ENCODE measurements around the gene VSIG2.

VSIG2 gene

GRCh38 chr11:124751741-124752470 is at the start of gene VSIG2:
Gene VSIG2, minus strand, starts transcription at chr11:124752255. Its CDS starts 118 bp downstream, at chr11:124752137.
- no peak for DNase-seq
- in situ Hi-C loops (cut with HindIII; ENCODE audit: low pct_ligation_motif_present, low sequenced_read_pairs) = no loop called here
- Histone ChIP-seq H3K4me3 (ENCODE audit: low read depth, low read length) (no peak within 1 kb of the TSS), H3K27me3 (replicated peaks) (no peaks in the 10 kb centered on the region), H3K27ac (no peak within 1 kb of the TSS), H3K36me3 (replicated peaks) (no peaks in the 10 kb centered on the region)
- no peak for TF ChIP-seq CTCF (IDR thresholded peaks at IDR 0.05; ENCODE audit: low read depth, low read length, missing control alignments)

GRCh38 chr11:124801014-124801413 is 49.0 kb upstream of the VSIG2 start:
- peak overlapping the region; percentile 84 for H3K4me3 ChIP-seq (ENCODE audit: low read depth, low read length)
- no peak for TF ChIP-seq CTCF (IDR thresholded peaks at IDR 0.05; ENCODE audit: low read depth, low read length, missing control alignments)
- DNase-seq = peak; percentile 23
- in situ Hi-C loops (cut with HindIII; ENCODE audit: low pct_ligation_motif_present, low sequenced_read_pairs) = no loop called here
- no peaks in the 10 kb centered on the region for H3K27me3 ChIP-seq (replicated peaks)
- no peaks in the 10 kb centered on the region for H3K36me3 ChIP-seq (replicated peaks)
- peak overlapping the region; percentile 96 for H3K27ac ChIP-seq

GRCh38 chr11:124800226-124800929 is 48.3 kb upstream of the VSIG2 start, which contains the start of gene MSANTD2:
Gene MSANTD2, minus strand, starts transcription at chr11:124800406. Its CDS starts 26 bp downstream, at chr11:124800380.
- TF ChIP-seq CTCF (IDR thresholded peaks at IDR 0.05; ENCODE audit: low read depth, low read length, missing control alignments) = peak; percentile 18
- Histone ChIP-seq H3K27ac (peak within 1 kb of the TSS; percentile 96), H3K27me3 (replicated peaks) (no peaks in the 10 kb centered on the region), H3K36me3 (replicated peaks) (no peaks in the 10 kb centered on the region), H3K4me3 (ENCODE audit: low read depth, low read length) (peak within 1 kb of the TSS; percentile 84)
- in situ Hi-C loops (cut with HindIII; ENCODE audit: low pct_ligation_motif_present, low sequenced_read_pairs) = no loop called here
- DNase-seq = peak; percentile 59

DNA sequence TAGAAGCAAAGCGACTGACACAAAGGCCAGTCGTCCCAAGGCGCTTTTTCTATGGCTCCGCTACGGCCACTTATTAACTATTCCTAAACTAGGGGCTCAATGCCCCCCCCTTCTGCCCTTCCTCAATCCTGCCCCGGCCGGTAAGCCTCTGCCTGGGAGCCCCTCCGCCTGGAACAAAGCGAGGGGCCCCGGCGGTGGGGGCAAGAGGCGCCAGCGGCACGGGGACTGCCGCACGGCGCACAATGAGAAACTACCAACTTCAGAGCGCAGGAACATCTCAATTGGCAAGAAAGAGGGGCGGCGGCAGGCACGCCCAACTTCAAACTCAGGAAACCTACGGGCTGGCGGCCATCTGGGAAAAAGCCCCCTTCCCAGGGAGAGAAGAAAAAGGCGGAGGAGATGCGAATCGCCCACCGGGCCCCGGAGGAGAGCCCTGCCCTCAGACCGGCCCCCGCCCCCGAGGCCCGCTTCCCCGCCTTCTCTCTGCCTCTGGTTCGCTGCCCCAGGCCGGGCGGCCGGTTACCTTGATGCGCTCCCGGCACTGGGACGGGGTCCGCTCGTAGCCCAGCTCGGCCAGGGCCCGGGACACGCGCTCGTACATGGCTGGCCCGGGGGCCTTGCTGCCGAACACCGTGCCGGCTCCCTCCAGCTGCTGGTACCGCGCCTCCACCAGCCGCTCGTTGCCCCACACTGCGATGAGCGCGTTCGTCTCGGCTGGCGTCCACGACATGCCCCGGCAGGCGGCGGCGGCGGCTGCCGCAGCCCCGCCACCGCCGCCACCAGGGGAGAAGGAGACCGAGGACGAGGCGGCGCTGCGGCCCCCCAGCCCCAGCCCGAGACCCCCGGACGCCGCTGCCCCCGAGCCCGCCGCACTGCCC is 47.5 kb upstream of the VSIG2 start:
- in situ Hi-C loops (cut with HindIII; ENCODE audit: low pct_ligation_motif_present, low sequenced_read_pairs) = no loop called here
- H3K27me3 ChIP-seq (replicated peaks) = no peaks in the 10 kb centered on the region
- peak overlapping the region; percentile 96 for H3K27ac ChIP-seq
- TF ChIP-seq CTCF (IDR thresholded peaks at IDR 0.05; ENCODE audit: low read depth, low read length, missing control alignments) = no peak
- no peak for DNase-seq
- no peaks in the 10 kb centered on the region for H3K36me3 ChIP-seq (replicated peaks)
- peak overlapping the region; percentile 84 for H3K4me3 ChIP-seq (ENCODE audit: low read depth, low read length)

GRCh38 chr11:124798991-124799347 is 46.9 kb upstream of the VSIG2 start:
- Histone ChIP-seq H3K36me3 (replicated peaks) (no peaks in the 10 kb centered on the region), H3K4me3 (ENCODE audit: low read depth, low read length) (peak overlapping the region; percentile 84), H3K27me3 (replicated peaks) (no peaks in the 10 kb centered on the region), H3K27ac (peak overlapping the region; percentile 96)
- TF ChIP-seq CTCF (IDR thresholded peaks at IDR 0.05; ENCODE audit: low read depth, low read length, missing control alignments) = no peak
- in situ Hi-C loops (cut with HindIII; ENCODE audit: low pct_ligation_motif_present, low sequenced_read_pairs) = no loop called here
- peak; percentile 43 for DNase-seq

Data from brain microvascular endothelial cell (primary cell).